Bone marrow (tissue), 2 donors: ENCODE results near the gene SMCHD1.

Source experiments
- DNase-seq, 2 donors: peaks; one replicate each; lab custom pipeline; 2025; lab: John Stamatoyannopoulos, UW

SMCHD1 gene

DNA sequence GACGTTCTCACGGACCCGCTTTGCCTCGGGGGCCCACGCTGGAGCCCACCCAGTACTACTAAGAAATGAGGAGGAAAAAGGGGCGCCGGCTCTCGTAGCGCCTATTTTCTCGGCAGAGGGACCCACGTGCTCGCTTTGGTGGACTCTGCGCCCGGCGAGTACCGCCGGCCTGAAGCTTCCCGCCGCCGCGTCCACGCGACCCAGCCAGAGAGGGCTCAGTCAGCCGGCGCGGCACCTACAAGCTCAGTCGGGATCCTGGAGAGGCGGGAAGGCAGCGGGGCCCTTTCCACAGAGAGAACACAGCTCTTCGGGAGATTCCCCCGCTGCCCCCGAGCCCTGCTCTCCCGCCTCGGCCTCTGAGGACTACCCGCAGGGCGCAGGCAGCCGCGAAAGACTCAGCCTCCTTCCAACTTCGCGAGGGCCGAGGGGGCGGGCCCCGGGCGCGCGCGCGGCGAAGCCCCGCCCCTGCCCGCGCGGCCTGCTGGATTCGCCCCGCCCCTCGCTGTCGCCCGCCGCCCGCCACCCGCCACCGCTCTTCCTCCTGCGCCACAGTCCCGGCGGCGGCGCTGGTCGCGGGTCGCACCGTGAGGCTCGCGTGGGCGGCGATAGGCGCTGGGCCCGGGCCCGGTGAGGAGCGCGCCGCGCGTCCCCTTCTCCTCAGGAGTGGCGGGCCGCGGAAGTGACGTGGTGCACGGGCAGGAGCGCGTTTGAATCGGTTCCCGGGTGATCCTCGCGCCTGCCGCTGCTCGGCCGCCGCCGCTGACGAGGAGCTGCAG, at the start of gene SMCHD1:
SMCHD1 (plus strand) TSS at position 549 of the 776 bp plus-strand sequence. CDS start 350 bp downstream, outside the sequence.
- DNase-seq = peak; percentile 54 to 92

DNA sequence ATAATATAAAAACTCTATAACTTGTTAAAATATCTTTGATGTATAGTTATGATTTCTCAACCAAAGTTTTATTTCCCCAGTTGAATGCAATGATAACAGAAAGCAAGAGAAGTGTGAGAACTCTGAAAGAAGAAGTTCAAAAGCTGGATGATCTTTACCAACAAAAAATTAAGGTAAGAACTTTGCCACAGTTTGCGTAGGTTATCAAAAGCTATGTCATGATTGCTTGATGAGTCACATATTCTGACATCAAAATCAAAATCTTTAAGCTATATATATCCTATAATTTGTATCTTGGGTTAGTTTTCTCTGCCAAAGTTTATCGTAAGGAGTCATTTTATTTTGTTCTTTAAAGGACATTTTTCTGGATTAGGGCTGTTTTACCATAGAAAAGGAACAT, 49.2 kb upstream of the SMCHD1 start:
- no peak for DNase-seq

- DNase-seq = no peak
These were observed 45.9 kb upstream of the SMCHD1 start for GRCh38 chr18:2609604-2610003.

GRCh38 chr18:2610549-2610948, 45.0 kb upstream of the SMCHD1 start:
- DNase-seq = no peak

- DNase-seq = no peak
These were observed 42.5 kb upstream of the SMCHD1 start for GRCh38 chr18:2612996-2613395.

- DNase-seq = no peak
These were observed 38.0 kb upstream of the SMCHD1 start for GRCh38 chr18:2617401-2617998.

DNA sequence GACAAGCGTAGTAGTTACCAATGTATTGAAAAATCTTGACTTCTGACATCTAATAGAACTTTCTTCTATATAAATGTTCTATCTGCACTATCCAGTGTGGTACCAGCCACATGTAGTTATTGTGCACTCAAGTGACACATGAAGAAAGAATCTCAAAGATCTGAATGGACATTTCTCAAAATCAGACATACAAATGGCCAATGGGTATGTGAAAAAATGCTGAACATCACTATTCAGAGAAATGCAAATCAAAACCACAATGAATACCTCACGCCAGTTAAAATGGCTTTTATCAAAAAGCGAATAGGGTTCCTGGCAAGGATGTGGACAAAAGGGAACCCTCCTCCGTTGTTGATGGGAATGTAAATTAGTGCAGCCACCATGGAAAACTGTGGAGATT, 37.5 kb upstream of the SMCHD1 start:
- DNase-seq = no peak

- DNase-seq = no peak
These were observed 30.3 kb upstream of the SMCHD1 start for GRCh38 chr18:2625217-2625616.

- peak in 1 of 2 donors; percentile 4 for DNase-seq
These were observed 27.7 kb upstream of the SMCHD1 start for GRCh38 chr18:2627821-2628276.

DNA sequence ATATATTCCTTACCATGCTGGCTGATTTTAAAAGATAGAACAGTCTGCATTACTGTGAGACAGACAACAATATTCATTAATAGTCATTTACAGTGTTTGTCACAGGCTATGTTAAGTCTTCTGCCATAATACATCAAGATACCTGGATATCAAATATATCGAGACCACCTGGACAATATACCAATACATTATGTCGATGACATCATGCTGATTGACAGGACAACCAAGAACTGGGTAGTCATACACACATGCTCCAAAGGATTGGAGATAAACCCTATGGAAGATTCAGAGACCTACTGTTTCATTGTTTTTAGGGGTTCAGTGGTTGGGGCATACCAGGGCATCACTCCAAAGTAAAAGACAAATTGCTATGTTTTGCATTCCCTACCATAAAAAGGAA, 26.5 kb upstream of the SMCHD1 start:
- no peak for DNase-seq

DNA sequence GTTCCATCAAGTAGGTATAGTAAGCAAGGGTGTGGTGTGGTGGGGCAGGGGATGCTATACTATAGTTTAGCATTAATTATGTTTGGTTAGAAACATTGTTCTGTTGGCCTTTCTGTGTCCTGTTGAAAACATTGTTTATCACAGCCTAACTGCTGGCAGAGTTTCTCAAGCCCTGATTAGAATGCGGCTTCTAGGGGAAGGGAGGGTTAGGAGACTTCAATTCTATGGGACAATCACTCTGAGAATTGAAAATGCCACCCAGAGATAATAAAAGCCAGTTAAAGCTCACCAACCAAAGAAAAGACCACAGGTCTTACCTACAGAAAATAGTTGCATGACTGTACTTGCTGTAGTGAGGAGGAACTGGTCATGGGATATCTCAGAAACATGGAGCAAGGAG, 19.9 kb upstream of the SMCHD1 start:
- DNase-seq = no peak

DNA sequence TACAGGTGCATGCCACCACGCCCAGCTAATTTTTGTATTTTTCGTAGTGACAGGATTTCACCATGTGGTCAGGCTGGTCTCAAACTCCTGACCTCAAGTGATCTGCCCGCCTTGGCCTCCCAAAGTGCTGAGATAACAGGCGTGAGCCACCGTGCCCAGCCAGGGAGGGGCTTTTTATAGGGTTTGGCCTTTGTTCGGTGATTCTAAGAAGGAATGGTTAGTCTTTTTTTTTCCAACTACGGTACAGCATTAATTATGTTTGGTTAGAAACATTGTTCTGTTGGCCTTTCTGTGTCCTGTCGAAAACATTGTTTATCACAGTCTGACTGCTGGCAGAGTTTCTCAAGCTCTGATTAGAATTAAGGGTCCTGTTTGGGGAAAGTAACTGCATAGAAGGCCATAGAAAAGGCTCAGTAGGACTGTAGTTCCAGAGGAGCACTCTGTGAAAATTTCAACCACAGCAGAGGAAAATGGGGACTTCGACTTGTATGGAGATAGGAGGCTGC, 19.3 kb upstream of the SMCHD1 start:
- no peak for DNase-seq

GRCh38 chr18:2641638-2642037, 13.9 kb upstream of the SMCHD1 start:
- peak in 1 of 2 donors; percentile 74 for DNase-seq

GRCh38 chr18:2642771-2643170, 12.8 kb upstream of the SMCHD1 start:
- DNase-seq = no peak

GRCh38 chr18:2644535-2644934, 11.0 kb upstream of the SMCHD1 start:
- DNase-seq = no peak

DNA sequence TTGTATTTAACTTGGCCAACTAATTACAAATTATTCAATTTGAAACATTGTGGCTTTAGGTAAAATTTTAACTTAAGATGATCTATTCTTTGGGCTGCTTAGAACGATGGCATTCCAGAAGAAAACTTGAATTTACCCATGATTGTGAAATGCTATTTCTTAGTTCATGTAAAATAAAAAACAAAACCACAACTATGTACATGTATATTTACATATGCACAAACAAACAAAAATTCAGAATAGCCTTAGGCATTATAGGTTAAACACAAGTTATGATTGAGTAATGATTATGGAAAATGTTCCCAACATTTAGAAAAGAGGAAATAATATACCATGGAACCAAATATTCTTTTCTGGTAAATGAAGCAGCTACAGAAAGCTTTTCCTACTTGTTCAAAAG, 3.5 kb upstream of the SMCHD1 start:
- DNase-seq = no peak

DNA sequence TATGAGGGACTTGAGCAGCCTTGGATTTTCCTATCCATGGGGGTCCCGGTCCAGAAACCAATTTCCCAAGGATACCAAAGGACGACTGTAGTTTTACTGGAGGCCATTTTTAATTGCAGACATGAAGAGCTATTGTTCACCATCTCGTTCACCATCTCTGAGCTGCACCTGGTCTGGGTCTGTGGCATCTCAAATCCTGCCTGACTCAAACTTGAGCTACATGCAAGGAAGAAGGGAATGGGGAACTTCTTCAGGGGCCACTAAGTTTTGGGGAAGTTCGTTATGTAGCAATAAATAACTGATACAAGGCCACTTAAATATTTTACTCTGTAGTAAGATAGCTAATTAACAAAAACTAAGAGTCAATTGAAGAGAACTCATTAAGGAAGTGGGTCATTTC, 2.1 kb upstream of the SMCHD1 start:
- DNase-seq = peak in 1 of 2 donors; percentile 28

DNA sequence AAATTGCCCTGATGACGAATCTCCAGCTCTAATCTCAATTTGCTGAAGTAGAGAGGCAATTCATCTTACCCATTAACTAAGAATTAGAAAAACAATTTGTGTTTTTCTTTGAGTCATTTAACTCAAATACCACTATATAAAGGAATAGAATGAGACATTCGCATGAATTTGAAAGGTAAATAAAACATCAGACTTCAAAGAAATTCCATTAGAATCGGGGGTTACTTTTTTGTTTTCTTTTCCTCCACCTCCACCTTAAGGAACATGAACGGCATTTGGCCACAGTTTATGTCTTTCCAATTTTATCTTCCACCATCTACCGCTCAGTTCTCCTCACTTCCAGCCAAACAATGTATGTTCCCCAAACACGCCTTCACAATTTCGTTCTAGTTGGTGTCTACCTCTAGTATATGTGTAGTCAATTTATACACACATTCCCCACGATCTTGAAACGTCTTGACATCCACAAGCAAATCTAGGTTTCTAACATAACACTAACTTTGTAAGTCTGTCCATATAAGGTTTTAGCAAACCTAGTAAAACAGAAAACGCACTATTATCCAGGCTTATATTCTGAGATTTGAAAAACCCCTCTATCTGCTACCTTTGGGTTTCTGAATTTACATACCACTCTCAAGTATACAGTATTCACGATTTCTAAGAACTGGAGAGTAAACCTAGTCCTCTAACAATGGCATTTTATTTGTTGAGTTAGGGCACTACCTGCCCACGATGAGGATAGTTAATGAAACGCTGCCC, 1.2 kb upstream of the SMCHD1 start:
- DNase-seq = no peak

DNA sequence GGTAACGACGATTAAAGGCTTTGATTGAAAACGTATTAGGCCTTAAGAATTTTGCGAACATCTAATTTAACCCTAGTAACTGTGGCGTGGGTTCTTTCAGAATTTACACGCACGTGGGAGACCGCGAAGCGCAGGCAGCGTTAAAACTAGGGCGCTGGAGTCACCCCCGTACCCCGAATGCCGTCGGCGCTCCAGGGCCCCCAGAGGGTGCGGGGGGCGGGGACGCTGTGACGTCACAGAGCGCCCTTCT, 673 bp upstream of the SMCHD1 start:
- no peak for DNase-seq

DNA sequence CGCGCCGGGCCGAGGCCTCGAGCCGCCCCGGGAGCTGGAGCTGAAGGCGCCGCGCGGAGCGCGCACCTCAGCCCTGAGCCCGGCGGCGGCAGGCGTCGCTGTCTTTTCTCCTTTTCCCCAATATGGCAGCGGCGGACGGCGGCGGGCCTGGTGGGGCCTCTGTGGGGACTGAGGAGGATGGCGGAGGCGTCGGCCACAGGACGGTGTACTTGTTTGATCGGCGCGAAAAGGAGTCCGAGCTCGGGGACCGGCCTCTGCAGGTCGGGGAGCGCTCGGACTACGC, 369 bp downstream of the SMCHD1 start:
- no peak for DNase-seq

DNA sequence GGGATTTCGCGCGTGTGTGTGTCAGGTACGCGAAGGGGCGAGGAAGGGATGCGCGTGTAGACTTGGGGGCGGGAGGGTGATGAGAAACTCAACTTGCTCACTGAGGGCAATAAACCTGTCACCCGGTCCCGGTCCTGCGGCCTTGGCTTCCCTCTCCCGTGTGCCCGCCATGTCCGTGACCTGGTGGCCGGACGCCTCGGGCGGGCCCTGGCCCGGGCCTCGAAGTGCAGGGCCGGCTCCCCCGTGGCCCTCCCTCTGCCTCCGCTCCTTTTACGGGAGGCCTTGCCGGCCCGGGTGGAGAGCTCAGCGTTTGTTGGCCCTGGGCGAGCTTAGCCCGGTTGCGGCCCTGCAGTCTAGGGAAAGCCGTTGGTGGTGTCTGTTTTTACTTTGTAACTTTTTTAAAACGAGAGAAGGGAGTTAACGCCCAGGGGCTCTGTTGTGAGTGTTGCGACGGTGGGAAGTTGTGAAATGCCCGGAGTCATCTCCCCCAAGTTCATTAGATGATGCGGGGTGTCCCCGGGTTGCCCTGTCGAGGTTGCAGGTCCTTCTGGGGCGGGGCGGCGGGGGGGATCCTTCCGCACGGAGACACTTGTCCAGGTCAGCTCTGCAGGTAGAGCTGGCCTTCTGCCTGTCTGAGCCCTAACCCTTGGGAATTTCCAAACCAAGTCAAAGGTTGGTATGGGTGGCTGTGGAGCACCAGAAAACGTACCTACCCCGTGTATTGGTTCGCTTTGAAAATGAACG, 883 bp downstream of the SMCHD1 start:
- peak in 1 of 2 donors; percentile 67 for DNase-seq

DNA sequence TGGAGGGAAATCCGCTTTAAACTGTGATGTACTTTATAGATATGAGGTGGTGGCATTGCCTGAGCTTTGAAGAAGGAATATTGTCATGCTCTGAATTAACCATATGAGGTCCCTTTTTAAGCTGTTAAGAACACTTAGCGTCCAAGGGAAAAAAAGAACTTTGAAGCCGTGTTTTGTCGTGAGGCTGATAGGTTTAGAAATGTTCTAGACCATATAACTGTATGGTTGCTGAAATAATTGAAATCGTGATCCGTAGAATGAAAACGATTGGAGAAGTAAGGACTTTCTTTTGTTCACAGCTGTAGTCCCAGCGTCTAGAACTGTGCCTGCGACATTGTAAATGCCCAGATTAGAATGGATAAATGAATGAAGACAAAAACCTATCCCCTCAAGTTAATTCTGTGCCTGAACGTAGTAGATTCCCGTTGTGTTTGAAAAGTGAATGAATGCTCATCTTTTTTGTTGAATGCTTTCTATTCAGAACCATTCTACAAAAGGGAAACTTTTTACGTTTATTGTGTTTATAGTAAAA, 1.5 kb downstream of the SMCHD1 start:
- no peak for DNase-seq
